ENCODE results near the gene PDE9A.
"Not testable (repeated sequence)": the region's sequence is repeated elsewhere in the genome, so short reads cannot be mapped to it uniquely, and the experiment has no call there.

DNA sequence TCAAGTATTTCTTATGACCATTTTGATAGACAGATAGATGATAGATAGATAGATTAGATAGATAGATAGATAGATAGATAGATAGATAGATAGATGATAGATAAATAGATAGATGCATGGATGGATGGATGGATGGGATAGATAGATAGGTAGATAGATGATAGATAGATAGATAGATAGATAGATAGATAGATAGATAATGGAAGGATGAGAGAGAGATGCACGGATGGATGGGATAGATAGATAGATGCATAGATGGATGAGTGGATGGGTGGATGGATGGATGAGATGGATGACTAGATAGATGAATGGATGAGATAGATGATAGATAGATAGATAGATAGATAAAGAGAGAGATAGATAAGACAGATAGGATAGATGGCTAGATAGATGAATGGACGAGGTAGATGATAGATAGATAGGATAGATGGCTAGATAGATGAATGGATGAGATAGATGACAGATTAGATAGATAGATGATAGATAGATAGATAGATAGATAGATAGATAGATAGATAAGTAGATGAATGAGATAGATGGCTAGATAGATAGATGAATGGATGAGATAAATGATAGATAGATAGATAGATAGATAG lies 24.9 kb upstream of the PDE9A start:
- TF ChIP-seq, protein P1, sequence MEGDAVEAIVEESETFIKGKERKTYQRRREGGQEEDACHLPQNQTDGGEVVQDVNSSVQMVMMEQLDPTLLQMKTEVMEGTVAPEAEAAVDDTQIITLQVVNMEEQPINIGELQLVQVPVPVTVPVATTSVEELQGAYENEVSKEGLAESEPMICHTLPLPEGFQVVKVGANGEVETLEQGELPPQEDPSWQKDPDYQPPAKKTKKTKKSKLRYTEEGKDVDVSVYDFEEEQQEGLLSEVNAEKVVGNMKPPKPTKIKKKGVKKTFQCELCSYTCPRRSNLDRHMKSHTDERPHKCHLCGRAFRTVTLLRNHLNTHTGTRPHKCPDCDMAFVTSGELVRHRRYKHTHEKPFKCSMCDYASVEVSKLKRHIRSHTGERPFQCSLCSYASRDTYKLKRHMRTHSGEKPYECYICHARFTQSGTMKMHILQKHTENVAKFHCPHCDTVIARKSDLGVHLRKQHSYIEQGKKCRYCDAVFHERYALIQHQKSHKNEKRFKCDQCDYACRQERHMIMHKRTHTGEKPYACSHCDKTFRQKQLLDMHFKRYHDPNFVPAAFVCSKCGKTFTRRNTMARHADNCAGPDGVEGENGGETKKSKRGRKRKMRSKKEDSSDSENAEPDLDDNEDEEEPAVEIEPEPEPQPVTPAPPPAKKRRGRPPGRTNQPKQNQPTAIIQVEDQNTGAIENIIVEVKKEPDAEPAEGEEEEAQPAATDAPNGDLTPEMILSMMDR (IDR thresholded peaks at IDR 0.05 in 8 of 11, conservative IDR thresholded peaks at IDR 0.05 in 3 of 11): not testable (repeated sequence)
- not testable (repeated sequence) for TF ChIP-seq POLR2A (IDR thresholded peaks at IDR 0.05)

All from spleen (tissue), 7 donors.